Measurements from ENCODE around the gene CCNYL1. TPM values are rescaled to one million over a fixed set of nuclear protein-coding genes. Genes with fewer than 3 reads are reported as not detected.

CCNYL1 gene
- total RNA-seq, 3 donors from 2014 or later (not counting 1 experiment from before 2014, with no cell fraction given) = 7.9 to 11.7 (median 10.2) TPM

DNA sequence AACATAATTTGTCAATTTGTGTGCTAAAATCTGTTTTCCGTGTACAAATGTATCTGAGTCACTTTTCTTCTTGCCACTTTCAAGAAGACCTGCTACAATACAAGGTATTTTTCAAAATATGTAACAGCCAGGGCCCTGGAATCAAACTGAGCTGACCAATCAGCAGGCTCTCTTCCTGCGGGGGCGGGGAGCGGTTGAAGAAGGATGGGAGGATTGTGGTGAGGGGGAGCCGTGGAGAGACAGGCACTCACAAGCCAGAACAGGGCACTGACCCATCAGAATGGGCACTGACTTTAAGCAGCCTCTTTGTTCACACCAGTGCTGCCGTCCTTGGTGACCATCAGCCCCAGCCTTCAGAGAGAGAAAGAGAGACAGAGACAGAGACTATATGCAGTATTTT lies 40.6 kb upstream of the CCNYL1 start:
- Mint-ChIP-seq H3K9me3 (no peaks in the 10 kb centered on the region), H3K4me1 (no peaks in the 10 kb centered on the region), H3K27ac (no peak overlapping the region), H3K36me3 (no peaks in the 10 kb centered on the region), H3K27me3 (ENCODE audit: low read depth in 2 of 2) (no peaks in the 10 kb centered on the region), H3K4me3 (no peak overlapping the region)
- Histone ChIP-seq H3K9me3 (ENCODE audit: control insufficient read depth, insufficient read depth, low read length) (no peaks in the 10 kb centered on the region), H3K36me3 (ENCODE audit: control insufficient read depth, insufficient read depth, low read length) (no peaks in the 10 kb centered on the region), H3K4me3 (ENCODE audit: low read length) (no peak overlapping the region), H3K4me1 (ENCODE audit: control insufficient read depth, insufficient read depth, low read length) (no peaks in the 10 kb centered on the region), H3K27ac (ENCODE audit: low read length) (no peak overlapping the region), H3K27me3 (ENCODE audit: control insufficient read depth, insufficient read depth, low read length) (no peaks in the 10 kb centered on the region)
- 95% methylated on average over 6 of the region's 6 CpGs for WGBS (ENCODE audit: insufficient coverage)
- intact Hi-C loops (cut with micrococcal nuclease) = no loop called here
- TF ChIP-seq, protein P1, sequence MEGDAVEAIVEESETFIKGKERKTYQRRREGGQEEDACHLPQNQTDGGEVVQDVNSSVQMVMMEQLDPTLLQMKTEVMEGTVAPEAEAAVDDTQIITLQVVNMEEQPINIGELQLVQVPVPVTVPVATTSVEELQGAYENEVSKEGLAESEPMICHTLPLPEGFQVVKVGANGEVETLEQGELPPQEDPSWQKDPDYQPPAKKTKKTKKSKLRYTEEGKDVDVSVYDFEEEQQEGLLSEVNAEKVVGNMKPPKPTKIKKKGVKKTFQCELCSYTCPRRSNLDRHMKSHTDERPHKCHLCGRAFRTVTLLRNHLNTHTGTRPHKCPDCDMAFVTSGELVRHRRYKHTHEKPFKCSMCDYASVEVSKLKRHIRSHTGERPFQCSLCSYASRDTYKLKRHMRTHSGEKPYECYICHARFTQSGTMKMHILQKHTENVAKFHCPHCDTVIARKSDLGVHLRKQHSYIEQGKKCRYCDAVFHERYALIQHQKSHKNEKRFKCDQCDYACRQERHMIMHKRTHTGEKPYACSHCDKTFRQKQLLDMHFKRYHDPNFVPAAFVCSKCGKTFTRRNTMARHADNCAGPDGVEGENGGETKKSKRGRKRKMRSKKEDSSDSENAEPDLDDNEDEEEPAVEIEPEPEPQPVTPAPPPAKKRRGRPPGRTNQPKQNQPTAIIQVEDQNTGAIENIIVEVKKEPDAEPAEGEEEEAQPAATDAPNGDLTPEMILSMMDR (IDR thresholded peaks at IDR 0.05) = no peak
- ATAC-seq (no peak), DNase-seq (no peak)

DNA sequence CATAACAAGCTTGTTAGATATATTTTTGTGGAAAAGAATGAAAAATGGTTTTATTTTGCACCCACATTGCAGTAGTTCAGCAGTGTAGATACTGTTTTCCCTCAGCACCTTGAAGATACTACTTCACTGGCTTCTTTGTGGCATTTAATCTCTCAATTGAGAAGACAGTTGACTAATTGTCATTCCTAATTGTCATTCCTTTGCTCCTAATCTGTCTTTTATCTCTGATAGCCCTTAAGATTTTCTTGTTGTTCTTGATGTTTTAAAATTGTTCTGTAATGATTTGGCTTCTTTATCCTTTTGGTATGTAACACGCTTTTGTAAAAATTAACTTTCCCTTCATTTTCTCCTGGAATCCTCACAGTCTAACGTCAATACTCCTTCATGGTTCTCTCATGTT lies 38.0 kb upstream of the CCNYL1 start:
- Mint-ChIP-seq H3K36me3 (no peaks in the 10 kb centered on the region), H3K9me3 (no peaks in the 10 kb centered on the region), H3K27ac (no peak overlapping the region), H3K27me3 (ENCODE audit: low read depth in 2 of 2) (no peaks in the 10 kb centered on the region), H3K4me3 (no peak overlapping the region), H3K4me1 (no peaks in the 10 kb centered on the region)
- H3K4me3 ChIP-seq (ENCODE audit: low read length) = no peak overlapping the region
- no peaks in the 10 kb centered on the region for H3K4me1 ChIP-seq (ENCODE audit: control insufficient read depth, insufficient read depth, low read length)
- TF ChIP-seq, protein P1 (IDR thresholded peaks at IDR 0.05) = no peak
- no peaks in the 10 kb centered on the region for H3K36me3 ChIP-seq (ENCODE audit: control insufficient read depth, insufficient read depth, low read length)
- no peak for DNase-seq
- H3K27me3 ChIP-seq (ENCODE audit: control insufficient read depth, insufficient read depth, low read length) = no peaks in the 10 kb centered on the region
- 67% methylated on average over 1 of the region's 2 CpGs for whole genome bisulfite sequencing (ENCODE audit: insufficient coverage)
- intact Hi-C loops (cut with micrococcal nuclease) = no loop called here
- no peak overlapping the region for H3K27ac ChIP-seq (ENCODE audit: low read length)
- ATAC-seq = no peak
- no peaks in the 10 kb centered on the region for H3K9me3 ChIP-seq (ENCODE audit: control insufficient read depth, insufficient read depth, low read length)

DNA sequence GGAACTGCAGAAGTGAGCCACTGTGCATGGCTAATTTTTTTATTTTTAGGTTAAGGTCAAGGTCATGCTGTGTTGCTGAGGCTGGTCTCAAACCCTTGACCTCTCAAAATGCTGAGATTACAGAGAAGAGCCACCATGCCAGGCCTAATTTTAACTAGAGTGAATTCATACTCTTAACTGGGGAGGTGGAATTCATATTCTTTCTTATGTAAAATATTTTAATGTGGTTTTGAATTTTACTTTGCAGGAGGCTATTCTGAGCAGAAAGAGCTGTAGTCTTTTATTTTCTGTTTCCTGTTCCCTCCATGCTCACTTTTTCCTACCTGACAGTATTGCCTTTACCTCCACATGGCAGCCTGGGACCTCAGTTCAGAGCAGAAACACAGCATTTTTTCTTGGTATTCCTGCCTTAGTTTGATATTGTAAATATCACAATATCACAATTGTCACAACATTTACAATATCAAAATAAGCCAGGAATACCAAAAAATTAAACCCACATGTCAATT lies 37.1 kb upstream of the CCNYL1 start:
- Mint-ChIP-seq H3K4me3 (no peak overlapping the region), H3K36me3 (no peaks in the 10 kb centered on the region), H3K27me3 (ENCODE audit: low read depth in 2 of 2) (peaks cover 0 to 1% of the 10 kb centered on the region in 2 donors), H3K27ac (no peak overlapping the region), H3K9me3 (no peaks in the 10 kb centered on the region), H3K4me1 (no peaks in the 10 kb centered on the region)
- intact Hi-C loops (cut with micrococcal nuclease) = no loop called here
- Histone ChIP-seq H3K4me3 (ENCODE audit: low read length) (no peak overlapping the region), H3K27ac (ENCODE audit: low read length) (no peak overlapping the region), H3K9me3 (ENCODE audit: control insufficient read depth, insufficient read depth, low read length) (no peaks in the 10 kb centered on the region), H3K36me3 (ENCODE audit: control insufficient read depth, insufficient read depth, low read length) (no peaks in the 10 kb centered on the region), H3K4me1 (ENCODE audit: control insufficient read depth, insufficient read depth, low read length) (no peaks in the 10 kb centered on the region), H3K27me3 (ENCODE audit: control insufficient read depth, insufficient read depth, low read length) (no peaks in the 10 kb centered on the region)
- DNase-seq (no peak), ATAC-seq (no peak)
- TF ChIP-seq, protein P1 (IDR thresholded peaks at IDR 0.05) = no peak

DNA sequence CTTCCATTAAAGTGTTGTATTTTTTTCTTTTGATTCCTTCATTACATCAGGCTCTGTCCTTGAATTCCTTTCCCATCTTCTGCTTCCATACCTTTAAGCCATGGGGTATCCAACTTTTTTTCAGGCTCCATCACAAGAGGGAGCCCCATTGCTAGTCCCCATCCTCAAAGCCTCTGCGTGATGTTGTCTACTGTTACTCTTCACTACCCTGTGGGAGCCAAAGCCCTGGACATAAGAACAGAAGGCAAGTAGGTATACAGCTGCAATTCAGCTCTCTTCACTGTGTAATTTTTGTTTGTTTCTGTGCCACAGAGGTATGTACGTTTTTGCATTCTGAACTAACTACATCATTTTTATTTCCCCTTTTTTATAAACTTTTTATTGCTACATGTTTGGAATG lies 36.6 kb upstream of the CCNYL1 start:
- ATAC-seq (no peak), DNase-seq (no peak)
- no peaks in the 10 kb centered on the region for H3K36me3 ChIP-seq (ENCODE audit: control insufficient read depth, insufficient read depth, low read length)
- H3K27ac ChIP-seq (ENCODE audit: low read length) = no peak overlapping the region
- no peaks in the 10 kb centered on the region for H3K9me3 ChIP-seq (ENCODE audit: control insufficient read depth, insufficient read depth, low read length)
- Mint-ChIP-seq H3K36me3 (no peaks in the 10 kb centered on the region), H3K4me1 (no peaks in the 10 kb centered on the region), H3K9me3 (no peaks in the 10 kb centered on the region), H3K4me3 (no peak overlapping the region), H3K27ac (no peak overlapping the region), H3K27me3 (ENCODE audit: low read depth in 2 of 2) (peaks cover 5 to 6% of the 10 kb centered on the region in 2 donors)
- H3K27me3 ChIP-seq (ENCODE audit: control insufficient read depth, insufficient read depth, low read length) = no peaks in the 10 kb centered on the region
- TF ChIP-seq, protein P1 (IDR thresholded peaks at IDR 0.05) = no peak
- 100% methylated on average over 1 of the region's 2 CpGs for WGBS (ENCODE audit: insufficient coverage)
- H3K4me3 ChIP-seq (ENCODE audit: low read length) = no peak overlapping the region
- intact Hi-C loops (cut with micrococcal nuclease) = no loop called here
- H3K4me1 ChIP-seq (ENCODE audit: control insufficient read depth, insufficient read depth, low read length) = no peaks in the 10 kb centered on the region

All from natural killer cell (primary cell).